ENCODE data around the gene FGF21.
A peak's percentile ranks its signal among the peaks of the same experiment; 100 is the strongest.

Gene FGF21

GRCh38 chr19:48728911-48729664 is 26.2 kb upstream of the FGF21 start:
- DNase-seq (ENCODE audit: low spot score), result no peak

GRCh38 chr19:48731452-48731851 is 23.9 kb upstream of the FGF21 start:
- no peak for DNase-seq (ENCODE audit: low spot score)

GRCh38 chr19:48734625-48735024 is 20.7 kb upstream of the FGF21 start:
- DNase-seq (ENCODE audit: low spot score), result no peak

- DNase-seq (ENCODE audit: low spot score), result no peak
Observed at GRCh38 chr19:48735031-48735615, 20.2 kb upstream of the FGF21 start.

- no peak for DNase-seq (ENCODE audit: low spot score)
Observed at GRCh38 chr19:48737360-48737998, 17.8 kb upstream of the FGF21 start.

GRCh38 chr19:48738557-48739403 is 16.5 kb upstream of the FGF21 start:
- DNase-seq (ENCODE audit: low spot score), result peak; percentile 88

- no peak for DNase-seq (ENCODE audit: low spot score)
Observed at GRCh38 chr19:48739404-48740163, 15.7 kb upstream of the FGF21 start.

GRCh38 chr19:48740164-48740972 is 15.0 kb upstream of the FGF21 start, which contains the start of gene RASIP1:
RASIP1 (minus strand) TSS chr19:48740610; CDS start chr19:48740282, 328 bp downstream.
- DNase-seq (ENCODE audit: low spot score), result no peak

- peak; percentile 81 for DNase-seq (ENCODE audit: low spot score)
Observed at GRCh38 chr19:48741129-48741999, 14.0 kb upstream of the FGF21 start.

- no peak for DNase-seq (ENCODE audit: low spot score)
Observed at GRCh38 chr19:48742096-48742495, 13.2 kb upstream of the FGF21 start.

GRCh38 chr19:48745208-48745995 is 9.9 kb upstream of the FGF21 start:
- peak; percentile 89 for DNase-seq (ENCODE audit: low spot score)

- no peak for DNase-seq (ENCODE audit: low spot score)
Observed at GRCh38 chr19:48746110-48746509, 9.2 kb upstream of the FGF21 start.

- DNase-seq (ENCODE audit: low spot score), result peak; percentile 92
Observed at GRCh38 chr19:48746738-48747575, 8.4 kb upstream of the FGF21 start, which contains the start of gene IZUMO1. IZUMO1 (minus strand) TSS chr19:48746909; CDS start chr19:48745859, 1,050 bp downstream.

- DNase-seq (ENCODE audit: low spot score), result no peak
Observed at GRCh38 chr19:48749571-48750198, 5.6 kb upstream of the FGF21 start.

GRCh38 chr19:48750351-48750750 is 5.0 kb upstream of the FGF21 start:
- DNase-seq (ENCODE audit: low spot score), result no peak

GRCh38 chr19:48750771-48751504 is 4.4 kb upstream of the FGF21 start:
- DNase-seq (ENCODE audit: low spot score), result peak; percentile 38

Data from hematopoietic multipotent progenitor cell treated with erythropoietin and hydrocortisone succinate and interleukin-3 and kit ligand, for 15 days (in vitro differentiated cells).